OCI-LY1 (cell line): ENCODE results near the gene CTNND2.

Source experiments
- H2AFZ ChIP-seq: fragments of 200-600 bp; sonication (generic), shearing (Covaris generic); 2 replicates; pipeline ENCODE4 v1.6.0; 2014; ENCODE audit warnings: antibody characterized with exemption, mild to moderate bottlenecking, low read length
- H3F3A ChIP-seq: fragments of 200-600 bp; sonication (generic), shearing (Covaris generic); 2 replicates; pipeline ENCODE4 v1.6.0; 2014; ENCODE audit warnings: mild to moderate bottlenecking, antibody characterized with exemption, low read length, moderate library complexity; ENCODE audit not compliant: insufficient read depth
- H3K27ac ChIP-seq: fragments of 200-600 bp; sonication (generic); 2 replicates; pipeline ENCODE4 v1.5.1; 2014; ENCODE audit warnings: low read length, mixed run types, mild to moderate bottlenecking, low read depth; ENCODE audit not compliant: poor library complexity, severe bottlenecking
- H3K27me3 ChIP-seq: fragments of 200-600 bp; sonication (generic); 2 replicates; pipeline ENCODE4 v1.6.0; 2014; ENCODE audit warnings: antibody characterized with exemption, mild to moderate bottlenecking, low read length, moderate library complexity; ENCODE audit not compliant: insufficient read depth
- H3K36me3 ChIP-seq: fragments of 200-600 bp; sonication (generic); 2 replicates; pipeline ENCODE4 v1.6.1; 2014; ENCODE audit warnings: mild to moderate bottlenecking, antibody characterized with exemption, low read length, moderate library complexity, mixed read lengths; ENCODE audit not compliant: insufficient read depth
- H3K4me1 ChIP-seq: fragments of 200-600 bp; sonication (generic); 2 replicates; pipeline ENCODE4 v1.5.1; 2014; ENCODE audit warnings: mild to moderate bottlenecking, low read length, moderate library complexity; ENCODE audit not compliant: insufficient read depth, severe bottlenecking
- H3K4me2 ChIP-seq: fragments of 200-600 bp; sonication (generic), shearing (Covaris generic); 2 replicates; pipeline ENCODE4 v1.6.1; 2014; ENCODE audit warnings: low read length
- H3K4me3 ChIP-seq: fragments of 200-600 bp; sonication (generic); 2 replicates; pipeline ENCODE4 v1.5.1; 2014; ENCODE audit warnings: low read length, low read depth, mild to moderate bottlenecking, mixed read lengths; ENCODE audit not compliant: poor library complexity, severe bottlenecking
- H3K79me2 ChIP-seq: fragments of 200-600 bp; shearing (Covaris generic); 2 replicates; pipeline ENCODE4 v1.6.1; 2016; ENCODE audit warnings: mixed run types, low read length, mixed read lengths; ENCODE audit not compliant: insufficient read depth
- H3K9ac ChIP-seq: fragments of 200-600 bp; sonication (generic), shearing (Covaris generic); 2 replicates; pipeline ENCODE4 v1.6.1; 2014; ENCODE audit warnings: mild to moderate bottlenecking, low read length, mixed read lengths
- H3K9me2 ChIP-seq: fragments of 200-600 bp; sonication (generic), shearing (Covaris generic); 2 replicates; pipeline ENCODE4 v1.6.1; 2014; ENCODE audit warnings: low read depth, mild to moderate bottlenecking, low read length, mixed read lengths
- H3K9me3 ChIP-seq: fragments of 200-600 bp; shearing (Covaris generic); 2 replicates; pipeline ENCODE4 v1.6.1; 2014; ENCODE audit warnings: low read length, mixed read lengths
- H4K20me1 ChIP-seq: fragments of 200-600 bp; sonication (generic), shearing (Covaris generic); 2 replicates; pipeline ENCODE4 v1.6.0; 2016; ENCODE audit warnings: mild to moderate bottlenecking, low read length; ENCODE audit not compliant: insufficient read depth
- EZH2 ChIP-seq: fragments of 200-600 bp; sonication (generic), shearing (Covaris generic); IDR thresholded peaks from 2 replicates; pipeline ENCODE4 v1.8.0; 2017; ENCODE audit warnings: borderline replicate concordance, mixed run types, mild to moderate bottlenecking, antibody characterized with exemption, low read length, moderate library complexity, mixed read lengths
- TF ChIP-seq, protein P1 (sequence below): fragments of 200-600 bp; sonication (generic), shearing (Covaris generic); IDR thresholded peaks from 2 replicates; pipeline ENCODE4 v1.5.1; 2017; ENCODE audit warnings: mild to moderate bottlenecking, antibody characterized with exemption, low read length, moderate library complexity, mixed read lengths

The CTNND2 gene

DNA sequence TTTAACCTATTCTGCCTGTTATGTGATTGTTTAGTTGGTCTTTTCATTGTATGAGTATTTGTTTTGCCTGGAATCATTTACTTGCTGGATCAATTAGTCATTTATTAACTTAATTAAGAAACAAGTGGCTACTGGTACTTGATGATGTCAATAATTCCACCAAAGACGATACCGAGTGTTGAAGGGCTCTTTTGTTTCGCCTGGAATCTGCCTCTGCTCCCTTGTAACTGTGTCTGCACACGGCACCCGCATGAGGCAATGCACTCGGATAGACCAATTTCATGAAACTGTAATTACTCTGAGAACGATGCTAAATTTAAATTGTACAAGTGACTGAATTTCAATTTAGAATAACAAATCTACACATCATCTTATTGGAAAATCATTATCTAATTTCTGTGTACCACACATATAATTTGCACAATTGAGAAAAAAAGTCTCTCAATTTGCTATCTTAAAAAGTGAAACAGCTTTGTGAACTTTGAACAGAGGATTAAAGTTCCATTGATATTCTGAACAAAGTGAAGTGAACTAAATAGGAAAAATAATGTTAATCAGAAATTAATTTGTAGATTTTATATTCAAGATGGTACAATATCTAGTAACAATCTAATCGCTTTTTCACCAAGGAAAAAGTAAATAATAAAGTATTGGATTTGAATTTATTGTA is 143.2 kb downstream of the CTNND2 start:
- H3K79me2 ChIP-seq = no peaks in the 10 kb centered on the region
- H4K20me1 ChIP-seq = no peaks in the 10 kb centered on the region
- H3F3A ChIP-seq = no peaks in the 10 kb centered on the region
- H3K4me2 ChIP-seq = no peak overlapping the region
- H3K9ac ChIP-seq = no peak overlapping the region
- no peaks in the 10 kb centered on the region for H3K4me1 ChIP-seq
- no peaks in the 10 kb centered on the region for H3K9me2 ChIP-seq
- no peak overlapping the region for H3K4me3 ChIP-seq
- TF ChIP-seq, protein P1, sequence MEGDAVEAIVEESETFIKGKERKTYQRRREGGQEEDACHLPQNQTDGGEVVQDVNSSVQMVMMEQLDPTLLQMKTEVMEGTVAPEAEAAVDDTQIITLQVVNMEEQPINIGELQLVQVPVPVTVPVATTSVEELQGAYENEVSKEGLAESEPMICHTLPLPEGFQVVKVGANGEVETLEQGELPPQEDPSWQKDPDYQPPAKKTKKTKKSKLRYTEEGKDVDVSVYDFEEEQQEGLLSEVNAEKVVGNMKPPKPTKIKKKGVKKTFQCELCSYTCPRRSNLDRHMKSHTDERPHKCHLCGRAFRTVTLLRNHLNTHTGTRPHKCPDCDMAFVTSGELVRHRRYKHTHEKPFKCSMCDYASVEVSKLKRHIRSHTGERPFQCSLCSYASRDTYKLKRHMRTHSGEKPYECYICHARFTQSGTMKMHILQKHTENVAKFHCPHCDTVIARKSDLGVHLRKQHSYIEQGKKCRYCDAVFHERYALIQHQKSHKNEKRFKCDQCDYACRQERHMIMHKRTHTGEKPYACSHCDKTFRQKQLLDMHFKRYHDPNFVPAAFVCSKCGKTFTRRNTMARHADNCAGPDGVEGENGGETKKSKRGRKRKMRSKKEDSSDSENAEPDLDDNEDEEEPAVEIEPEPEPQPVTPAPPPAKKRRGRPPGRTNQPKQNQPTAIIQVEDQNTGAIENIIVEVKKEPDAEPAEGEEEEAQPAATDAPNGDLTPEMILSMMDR = no peak
- TF ChIP-seq EZH2 = no peak
- no peaks in the 10 kb centered on the region for H3K27me3 ChIP-seq
- no peaks in the 10 kb centered on the region for H3K9me3 ChIP-seq
- no peak overlapping the region for H3K27ac ChIP-seq
- H2AFZ ChIP-seq = no peak overlapping the region
- no peaks in the 10 kb centered on the region for H3K36me3 ChIP-seq

DNA sequence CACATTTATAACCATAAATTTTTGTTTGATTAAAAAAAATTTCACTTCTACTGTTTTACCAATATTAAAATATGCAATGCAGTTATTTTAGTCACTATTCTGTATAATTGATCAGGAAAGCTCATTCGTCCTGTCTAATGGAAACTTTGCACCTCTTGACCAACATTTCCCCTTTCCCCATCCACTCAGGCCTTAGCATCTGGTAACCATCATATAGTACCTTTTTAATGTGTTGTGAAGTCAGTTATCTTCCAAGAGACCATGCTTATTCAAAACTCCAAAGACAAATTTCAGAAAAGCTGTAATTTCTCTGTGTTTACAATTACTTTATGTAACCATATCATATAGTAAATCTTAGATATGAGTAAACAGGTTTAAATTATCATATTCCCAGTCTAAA is 145.9 kb downstream of the CTNND2 start:
- no peaks in the 10 kb centered on the region for H3K79me2 ChIP-seq
- no peaks in the 10 kb centered on the region for H4K20me1 ChIP-seq
- H3K27me3 ChIP-seq = no peaks in the 10 kb centered on the region
- no peak overlapping the region for H2AFZ ChIP-seq
- H3K36me3 ChIP-seq = no peaks in the 10 kb centered on the region
- H3K4me3 ChIP-seq = no peak overlapping the region
- no peak overlapping the region for H3K27ac ChIP-seq
- no peaks in the 10 kb centered on the region for H3K9me2 ChIP-seq
- H3K4me1 ChIP-seq = no peaks in the 10 kb centered on the region
- no peak overlapping the region for H3K9ac ChIP-seq
- TF ChIP-seq EZH2 = no peak
- TF ChIP-seq, protein P1 = no peak
- no peak overlapping the region for H3K4me2 ChIP-seq
- no peaks in the 10 kb centered on the region for H3F3A ChIP-seq
- no peaks in the 10 kb centered on the region for H3K9me3 ChIP-seq

DNA sequence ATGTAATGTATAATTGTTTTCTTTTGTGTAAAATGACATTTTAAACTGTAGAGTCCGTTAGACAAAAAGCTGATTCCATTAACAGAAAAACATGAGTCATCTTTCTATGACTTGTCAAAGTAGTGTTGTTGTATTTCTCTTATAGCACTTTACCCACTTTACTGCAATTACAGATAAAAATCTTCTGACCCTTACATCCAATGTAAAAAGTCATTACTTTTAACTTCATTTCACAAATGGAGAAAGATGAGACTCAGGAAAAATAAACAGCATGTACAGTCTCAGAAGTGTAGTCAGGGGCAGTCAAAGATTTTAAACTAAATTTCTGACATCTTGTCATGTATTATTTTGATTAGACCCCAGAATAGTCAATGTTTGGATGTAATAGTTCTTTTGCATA is 146.6 kb downstream of the CTNND2 start:
- no peaks in the 10 kb centered on the region for H3K27me3 ChIP-seq
- no peaks in the 10 kb centered on the region for H3K9me2 ChIP-seq
- H3K9me3 ChIP-seq = no peaks in the 10 kb centered on the region
- no peak overlapping the region for H3K9ac ChIP-seq
- no peaks in the 10 kb centered on the region for H3F3A ChIP-seq
- no peaks in the 10 kb centered on the region for H4K20me1 ChIP-seq
- H3K79me2 ChIP-seq = no peaks in the 10 kb centered on the region
- TF ChIP-seq EZH2 = no peak
- TF ChIP-seq, protein P1 = no peak
- H3K27ac ChIP-seq = no peak overlapping the region
- no peak overlapping the region for H3K4me2 ChIP-seq
- H2AFZ ChIP-seq = no peak overlapping the region
- H3K4me1 ChIP-seq = no peaks in the 10 kb centered on the region
- H3K36me3 ChIP-seq = no peaks in the 10 kb centered on the region
- H3K4me3 ChIP-seq = no peak overlapping the region
